Breast epithelium (tissue), 3 donors: ENCODE data around the gene BCL2L13.

ENCODE experiments used
- CTCF ChIP-seq, 3 donors: fragments of 450-650 bp; IDR thresholded peaks; one replicate each; pipeline ENCODE4 v1.5.1; 2016 to 2017; ENCODE audit warnings: antibody characterized with exemption in 3 of 3, mild to moderate bottlenecking in 3 of 3, moderate library complexity in 3 of 3
- POLR2A ChIP-seq: fragments of 450-650 bp; IDR thresholded peaks from one replicate; pipeline ENCODE4 v1.6.1; 2016; ENCODE audit warnings: antibody characterized with exemption, mild to moderate bottlenecking, moderate library complexity
- POLR2AphosphoS5 ChIP-seq, 3 donors: sonication (generic); formaldehyde crosslinking; IDR thresholded peaks; one replicate each; pipeline ENCODE4 v1.6.1; 2017; ENCODE audit warnings: antibody characterized with exemption in 3 of 3

GRCh38 chr22:17742527-17742902, 104.0 kb downstream of the BCL2L13 start:
- peak; percentile 26 to 56 (median 55) for TF ChIP-seq CTCF (IDR thresholded peaks at IDR 0.05)
- TF ChIP-seq POLR2A = no peak
- TF ChIP-seq POLR2AphosphoS5 (IDR thresholded peaks at IDR 0.05) = no peak
